SIG-M5 (cell line): ENCODE measurements around the gene GID4.

Experiments
- DNase-seq: peaks from one replicate; lab custom pipeline; 2025; lab: John Stamatoyannopoulos, UW

The GID4 gene

GRCh38 chr17:18102640-18103039, 63.4 kb downstream of the GID4 start:
- DNase-seq, result no peak

- no peak for DNase-seq
These were observed 65.8 kb downstream of the GID4 start for GRCh38 chr17:18105027-18105426.

GRCh38 chr17:18105595-18105994, 66.4 kb downstream of the GID4 start:
- no peak for DNase-seq

- DNase-seq, result no peak
These were observed 67.0 kb downstream of the GID4 start for GRCh38 chr17:18106211-18106610.

- DNase-seq, result no peak
These were observed 68.0 kb downstream of the GID4 start for GRCh38 chr17:18107061-18107790.

- no peak for DNase-seq
These were observed 68.8 kb downstream of the GID4 start for GRCh38 chr17:18107971-18108370.

- no peak for DNase-seq
These were observed 69.4 kb downstream of the GID4 start, which contains the start of gene MYO15A for GRCh38 chr17:18108401-18109312. Gene MYO15A, plus strand, starts transcription at chr17:18108756. Its CDS starts 10,045 bp downstream, at chr17:18118801.

GRCh38 chr17:18109935-18110485, 70.8 kb downstream of the GID4 start:
- DNase-seq, result no peak

- no peak for DNase-seq
These were observed 71.5 kb downstream of the GID4 start for GRCh38 chr17:18110636-18111145.

- no peak for DNase-seq
These were observed 72.2 kb downstream of the GID4 start for GRCh38 chr17:18111330-18111971.

GRCh38 chr17:18115517-18115916, 76.3 kb downstream of the GID4 start:
- no peak for DNase-seq

- DNase-seq, result no peak
These were observed 76.9 kb downstream of the GID4 start for GRCh38 chr17:18116078-18116477.

GRCh38 chr17:18117533-18117932, 78.3 kb downstream of the GID4 start:
- no peak for DNase-seq
